Placental epithelial cell (primary cell): Measurements from ENCODE around the gene CWF19L1. TPM values are rescaled to one million over a fixed set of nuclear protein-coding genes. Genes with fewer than 3 reads are reported as not detected.

Experiments used
- small RNA-seq: library from RNA; depleted of rRNA; stranded (forward); fragments of <200 nt; gene quantifications from one replicate; pipeline ENCODE3, GENCODE V24; 2012
- total RNA-seq: library from RNA; depleted of rRNA; stranded (reverse); fragments of >200 nt; gene quantifications from 2 replicates; pipeline ENCODE4 v1.2.3, GENCODE V29; 2012

CWF19L1 gene
- 16.1 and 27.1 TPM in 2 replicates for total RNA-seq

DNA sequence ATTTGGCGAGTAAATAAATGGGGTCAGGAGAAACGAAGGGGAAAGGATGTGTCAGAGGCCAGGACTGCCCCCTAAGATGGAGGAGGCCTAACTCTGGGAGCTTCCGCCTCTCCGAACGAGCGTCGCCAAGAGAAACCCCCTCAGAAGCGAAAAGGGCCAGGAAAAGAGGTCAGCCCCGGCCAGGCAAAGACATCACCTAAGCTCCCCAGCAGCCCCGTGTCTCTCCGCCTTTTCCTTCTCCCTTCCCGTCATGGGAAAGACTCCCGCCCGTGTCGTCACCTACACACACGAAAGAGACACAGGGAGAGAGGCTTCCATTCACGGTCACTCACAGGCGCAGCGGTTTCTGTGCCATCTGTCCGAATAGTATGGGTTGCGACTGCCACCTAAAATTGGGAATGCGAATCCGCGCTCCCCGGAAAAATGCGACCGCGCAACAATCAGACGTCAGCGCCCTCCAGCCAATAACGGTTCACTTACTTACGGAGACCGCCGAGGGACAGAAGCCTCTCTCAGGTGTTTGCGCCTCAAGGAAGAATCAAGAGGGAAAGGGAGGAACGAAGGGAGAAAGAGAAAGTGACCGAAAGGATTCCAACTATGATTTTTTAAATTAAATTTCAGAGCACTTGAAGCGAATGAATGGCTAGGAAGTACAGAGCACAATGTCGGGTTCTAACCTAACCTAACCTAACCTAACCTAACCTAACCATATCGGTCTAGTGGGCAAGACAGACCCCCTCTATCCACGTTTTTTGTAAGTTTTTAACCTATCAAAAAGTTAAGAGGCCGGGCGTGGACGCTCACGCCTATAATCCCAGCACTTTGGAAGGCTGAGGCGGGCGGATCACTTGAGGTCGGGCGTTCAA lies at the start of gene CWF19L1:
CWF19L1 (minus strand) TSS at position 400 of the 866 bp plus-strand sequence; CDS start at position 355, 45 bp downstream.

DNA sequence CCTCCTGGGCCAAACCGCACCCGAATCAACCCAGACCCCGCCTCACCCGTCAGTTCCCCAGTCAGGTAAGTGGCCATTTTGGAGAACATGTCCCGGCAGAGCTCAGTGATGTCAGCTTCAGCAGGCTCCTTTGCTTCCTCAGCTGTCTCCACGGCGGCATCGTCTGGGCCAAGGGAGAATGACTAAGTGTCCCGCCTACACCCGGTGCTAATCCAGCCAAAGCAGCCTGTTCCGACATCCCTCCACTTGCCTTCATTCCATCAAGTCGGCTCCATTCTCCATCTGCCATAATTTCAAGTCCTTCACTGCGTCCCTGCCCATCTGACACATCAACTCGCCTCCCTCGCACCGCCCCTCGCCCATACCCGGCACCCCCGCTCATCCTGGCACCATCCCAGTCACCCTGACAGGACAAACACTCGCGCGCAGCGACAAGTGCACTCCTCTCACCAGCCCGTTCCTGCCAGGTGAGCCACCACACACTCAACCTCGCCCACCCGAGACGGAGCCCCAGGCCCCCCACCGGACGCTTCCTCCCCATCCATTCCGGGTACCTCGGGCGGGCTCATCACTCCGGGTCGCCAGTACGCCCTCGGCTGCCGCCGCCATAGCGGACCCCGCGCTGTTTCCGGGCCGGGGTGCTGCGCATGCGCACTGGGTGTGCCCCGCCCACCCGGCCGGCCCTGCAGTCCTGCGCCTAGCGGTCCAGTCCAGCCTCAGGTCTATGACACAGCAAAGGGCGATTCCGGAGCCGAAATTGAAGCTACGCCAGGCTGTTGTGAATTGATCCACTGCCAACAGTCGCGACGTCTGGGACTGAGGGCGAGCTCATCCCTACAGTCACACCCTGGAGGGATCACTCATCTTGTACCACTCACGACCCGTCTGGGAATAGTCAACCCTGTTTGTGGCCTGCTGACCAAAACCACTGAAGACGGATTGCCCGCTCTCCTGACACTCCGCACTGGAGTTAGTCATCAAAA lies 18.9 kb upstream of the CWF19L1 start, which contains the start of gene BLOC1S2:
BLOC1S2 (minus strand) TSS at position 630 of the 983 bp plus-strand sequence; CDS start at position 609, 21 bp downstream.

DNA sequence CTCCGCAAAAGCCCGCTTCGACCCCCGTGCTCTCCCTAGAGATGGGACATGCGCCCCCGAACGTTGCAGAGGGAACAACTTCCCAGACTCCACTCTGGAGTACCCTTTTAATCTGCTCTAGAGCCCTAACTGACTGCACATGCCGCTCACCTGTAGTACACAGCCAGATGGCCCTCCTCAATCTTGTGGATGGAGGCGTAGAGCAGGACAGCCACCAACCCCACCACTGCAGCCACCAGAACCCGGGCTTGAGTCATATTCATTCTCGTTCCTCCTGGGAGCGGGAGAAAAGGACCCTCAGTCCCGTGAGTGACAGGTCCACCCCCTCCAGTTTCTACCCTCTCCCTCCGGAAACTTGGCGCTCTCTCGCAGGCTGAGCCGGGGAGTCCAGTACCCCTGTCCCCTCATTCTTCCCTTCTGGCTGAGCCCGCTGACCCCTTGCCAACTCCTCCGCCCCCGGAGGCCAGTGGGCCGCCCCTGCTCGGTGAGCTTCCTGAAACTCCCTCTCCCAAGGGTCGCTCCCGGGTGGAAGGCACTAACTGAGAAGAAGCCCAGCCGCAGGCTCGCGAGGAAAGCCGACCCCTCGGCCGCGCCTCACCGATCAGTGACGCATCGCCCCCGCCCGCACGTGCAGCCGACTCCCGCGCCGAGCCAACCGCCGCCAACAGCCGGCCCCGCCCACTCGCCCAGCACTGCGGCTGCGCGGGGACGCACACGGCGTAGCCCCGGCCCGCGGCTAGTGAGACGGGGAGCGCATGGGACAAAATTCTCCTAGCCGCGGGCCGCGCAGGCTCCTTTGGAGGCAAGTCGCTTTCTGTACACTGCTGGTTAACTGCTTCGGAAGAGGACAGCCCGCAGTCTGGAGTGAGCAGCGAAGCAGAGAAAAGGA lies 81.8 kb downstream of the CWF19L1 start, which contains the start of gene ERLIN1:
ERLIN1 (minus strand) TSS at position 666 of the 889 bp plus-strand sequence; CDS start at position 263, 403 bp downstream.

Small RNA genes lying within 50 kb of the gene (small RNA-seq; reads per million reads assigned to genes)
- gene RNU6-422P: not detected
- gene SNORA12: 209 reads per million, percentile 99 among the genes with 10 or more reads in this experiment

Other genes starting within 250 kb of the CWF19L1 start
- gene CPN1, start 185.8 kb downstream of the CWF19L1 start, total RNA-seq: not detected in 2 replicates
- gene ERLIN1, start 81.6 kb downstream of the CWF19L1 start, total RNA-seq: 17.7 and 19.6 TPM in 2 replicates
- gene CHUK, start 38.0 kb downstream of the CWF19L1 start, total RNA-seq: 11.8 and 14.1 TPM in 2 replicates
- 32.2 and 52.2 TPM in 2 replicates for gene BLOC1S2, start 19.0 kb upstream of the CWF19L1 start, total RNA-seq
- not detected in 2 replicates for gene PKD2L1, start 62.6 kb upstream of the CWF19L1 start, total RNA-seq
- 12.2 and 247 TPM in 2 replicates for gene SCD, start 79.6 kb upstream of the CWF19L1 start, total RNA-seq
- gene WNT8B, start 195.4 kb upstream of the CWF19L1 start, total RNA-seq: not detected in 2 replicates